OCI-LY1 (cell line): ENCODE results near the gene SBSN.

ENCODE experiments used
- H2AFZ ChIP-seq: fragments of 200-600 bp; sonication (generic), shearing (Covaris generic); 2 replicates; pipeline ENCODE4 v1.6.0; 2014; ENCODE audit warnings: antibody characterized with exemption, mild to moderate bottlenecking, low read length
- H3F3A ChIP-seq: fragments of 200-600 bp; sonication (generic), shearing (Covaris generic); 2 replicates; pipeline ENCODE4 v1.6.0; 2014; ENCODE audit warnings: mild to moderate bottlenecking, antibody characterized with exemption, low read length, moderate library complexity; ENCODE audit not compliant: insufficient read depth
- H3K27ac ChIP-seq: fragments of 200-600 bp; sonication (generic); 2 replicates; pipeline ENCODE4 v1.5.1; 2014; ENCODE audit warnings: low read length, mixed run types, mild to moderate bottlenecking, low read depth; ENCODE audit not compliant: poor library complexity, severe bottlenecking
- H3K27me3 ChIP-seq: fragments of 200-600 bp; sonication (generic); 2 replicates; pipeline ENCODE4 v1.6.0; 2014; ENCODE audit warnings: antibody characterized with exemption, mild to moderate bottlenecking, low read length, moderate library complexity; ENCODE audit not compliant: insufficient read depth
- H3K36me3 ChIP-seq: fragments of 200-600 bp; sonication (generic); 2 replicates; pipeline ENCODE4 v1.6.1; 2014; ENCODE audit warnings: mild to moderate bottlenecking, antibody characterized with exemption, low read length, moderate library complexity, mixed read lengths; ENCODE audit not compliant: insufficient read depth
- H3K4me1 ChIP-seq: fragments of 200-600 bp; sonication (generic); 2 replicates; pipeline ENCODE4 v1.5.1; 2014; ENCODE audit warnings: mild to moderate bottlenecking, low read length, moderate library complexity; ENCODE audit not compliant: insufficient read depth, severe bottlenecking
- H3K4me2 ChIP-seq: fragments of 200-600 bp; sonication (generic), shearing (Covaris generic); 2 replicates; pipeline ENCODE4 v1.6.1; 2014; ENCODE audit warnings: low read length
- H3K4me3 ChIP-seq: fragments of 200-600 bp; sonication (generic); 2 replicates; pipeline ENCODE4 v1.5.1; 2014; ENCODE audit warnings: low read length, low read depth, mild to moderate bottlenecking, mixed read lengths; ENCODE audit not compliant: poor library complexity, severe bottlenecking
- H3K79me2 ChIP-seq: fragments of 200-600 bp; shearing (Covaris generic); 2 replicates; pipeline ENCODE4 v1.6.1; 2016; ENCODE audit warnings: mixed run types, low read length, mixed read lengths; ENCODE audit not compliant: insufficient read depth
- H3K9ac ChIP-seq: fragments of 200-600 bp; sonication (generic), shearing (Covaris generic); 2 replicates; pipeline ENCODE4 v1.6.1; 2014; ENCODE audit warnings: mild to moderate bottlenecking, low read length, mixed read lengths
- H3K9me2 ChIP-seq: fragments of 200-600 bp; sonication (generic), shearing (Covaris generic); 2 replicates; pipeline ENCODE4 v1.6.1; 2014; ENCODE audit warnings: low read depth, mild to moderate bottlenecking, low read length, mixed read lengths
- H3K9me3 ChIP-seq: fragments of 200-600 bp; shearing (Covaris generic); 2 replicates; pipeline ENCODE4 v1.6.1; 2014; ENCODE audit warnings: low read length, mixed read lengths
- H4K20me1 ChIP-seq: fragments of 200-600 bp; sonication (generic), shearing (Covaris generic); 2 replicates; pipeline ENCODE4 v1.6.0; 2016; ENCODE audit warnings: mild to moderate bottlenecking, low read length; ENCODE audit not compliant: insufficient read depth
- EZH2 ChIP-seq: fragments of 200-600 bp; sonication (generic), shearing (Covaris generic); IDR thresholded peaks from 2 replicates; pipeline ENCODE4 v1.8.0; 2017; ENCODE audit warnings: borderline replicate concordance, mixed run types, mild to moderate bottlenecking, antibody characterized with exemption, low read length, moderate library complexity, mixed read lengths
- TF ChIP-seq, protein P1 (sequence below): fragments of 200-600 bp; sonication (generic), shearing (Covaris generic); IDR thresholded peaks from 2 replicates; pipeline ENCODE4 v1.5.1; 2017; ENCODE audit warnings: mild to moderate bottlenecking, antibody characterized with exemption, low read length, moderate library complexity, mixed read lengths

Gene SBSN

DNA sequence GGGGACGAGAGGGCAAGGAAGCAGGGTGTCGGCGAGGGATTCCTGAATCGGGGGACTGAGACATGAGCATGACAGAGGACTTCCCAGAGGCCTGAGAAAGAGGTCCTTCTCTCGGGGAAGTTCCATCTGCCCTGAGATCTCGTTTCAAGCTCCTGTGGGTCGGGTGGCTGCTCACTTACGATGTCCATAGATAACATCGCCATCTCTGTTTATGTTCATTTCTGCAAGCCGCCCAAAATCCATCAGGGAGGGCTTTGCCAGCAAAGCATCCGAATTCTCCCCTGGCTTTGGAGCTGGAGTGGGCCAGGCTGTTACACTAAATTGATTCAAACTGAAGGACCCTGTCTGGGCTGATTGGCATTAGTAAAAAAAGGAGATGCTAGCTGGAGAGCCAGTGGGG is 20.6 kb downstream of the SBSN start:
- H3K4me1 ChIP-seq: no peaks in the 10 kb centered on the region
- H3K4me2 ChIP-seq: no peak overlapping the region
- no peaks in the 10 kb centered on the region for H3K9me2 ChIP-seq
- H3K36me3 ChIP-seq: no peaks in the 10 kb centered on the region
- peaks cover 7% of the 10 kb centered on the region; the same call in 1 of the 2 replicates for H3K27me3 ChIP-seq
- H3F3A ChIP-seq: no peaks in the 10 kb centered on the region
- no peak overlapping the region for H3K27ac ChIP-seq
- no peaks in the 10 kb centered on the region for H3K9me3 ChIP-seq
- no peak overlapping the region for H2AFZ ChIP-seq
- H4K20me1 ChIP-seq: no peaks in the 10 kb centered on the region
- no peaks in the 10 kb centered on the region for H3K79me2 ChIP-seq
- no peak for TF ChIP-seq EZH2
- TF ChIP-seq, protein P1, sequence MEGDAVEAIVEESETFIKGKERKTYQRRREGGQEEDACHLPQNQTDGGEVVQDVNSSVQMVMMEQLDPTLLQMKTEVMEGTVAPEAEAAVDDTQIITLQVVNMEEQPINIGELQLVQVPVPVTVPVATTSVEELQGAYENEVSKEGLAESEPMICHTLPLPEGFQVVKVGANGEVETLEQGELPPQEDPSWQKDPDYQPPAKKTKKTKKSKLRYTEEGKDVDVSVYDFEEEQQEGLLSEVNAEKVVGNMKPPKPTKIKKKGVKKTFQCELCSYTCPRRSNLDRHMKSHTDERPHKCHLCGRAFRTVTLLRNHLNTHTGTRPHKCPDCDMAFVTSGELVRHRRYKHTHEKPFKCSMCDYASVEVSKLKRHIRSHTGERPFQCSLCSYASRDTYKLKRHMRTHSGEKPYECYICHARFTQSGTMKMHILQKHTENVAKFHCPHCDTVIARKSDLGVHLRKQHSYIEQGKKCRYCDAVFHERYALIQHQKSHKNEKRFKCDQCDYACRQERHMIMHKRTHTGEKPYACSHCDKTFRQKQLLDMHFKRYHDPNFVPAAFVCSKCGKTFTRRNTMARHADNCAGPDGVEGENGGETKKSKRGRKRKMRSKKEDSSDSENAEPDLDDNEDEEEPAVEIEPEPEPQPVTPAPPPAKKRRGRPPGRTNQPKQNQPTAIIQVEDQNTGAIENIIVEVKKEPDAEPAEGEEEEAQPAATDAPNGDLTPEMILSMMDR: no peak
- no peak overlapping the region for H3K4me3 ChIP-seq
- no peak overlapping the region for H3K9ac ChIP-seq

DNA sequence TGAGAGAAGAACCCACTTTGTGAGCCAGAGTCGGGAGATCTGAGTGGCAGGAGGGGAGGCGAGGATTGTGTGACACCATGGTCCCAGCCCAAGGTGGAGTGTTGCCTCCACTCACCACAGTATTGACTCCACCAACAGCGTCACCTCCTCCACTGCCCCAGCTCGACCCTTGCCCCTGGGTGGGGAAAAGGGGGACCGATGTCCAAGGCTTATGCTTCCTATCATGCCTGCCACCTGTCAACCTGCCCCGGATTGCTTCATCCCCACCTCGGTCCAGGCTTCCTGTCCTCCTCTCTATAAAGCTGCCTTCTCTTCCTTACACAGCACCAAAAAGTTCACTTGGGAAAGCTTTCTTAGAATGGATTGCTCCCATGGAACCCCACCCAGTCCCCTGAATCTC is 22.1 kb downstream of the SBSN start:
- no peaks in the 10 kb centered on the region for H3K9me3 ChIP-seq
- H3K4me1 ChIP-seq: no peaks in the 10 kb centered on the region
- no peak overlapping the region for H3K9ac ChIP-seq
- H3K4me3 ChIP-seq: no peak overlapping the region
- no peaks in the 10 kb centered on the region for H3K79me2 ChIP-seq
- H3F3A ChIP-seq: no peaks in the 10 kb centered on the region
- H3K9me2 ChIP-seq: no peaks in the 10 kb centered on the region
- no peaks in the 10 kb centered on the region for H4K20me1 ChIP-seq
- no peaks in the 10 kb centered on the region for H3K36me3 ChIP-seq
- TF ChIP-seq EZH2: no peak
- TF ChIP-seq, protein P1: no peak
- H3K27me3 ChIP-seq: peaks cover 7% of the 10 kb centered on the region; the same call in 1 of the 2 replicates
- no peak overlapping the region for H3K27ac ChIP-seq
- no peak overlapping the region for H3K4me2 ChIP-seq
- no peak overlapping the region for H2AFZ ChIP-seq

DNA sequence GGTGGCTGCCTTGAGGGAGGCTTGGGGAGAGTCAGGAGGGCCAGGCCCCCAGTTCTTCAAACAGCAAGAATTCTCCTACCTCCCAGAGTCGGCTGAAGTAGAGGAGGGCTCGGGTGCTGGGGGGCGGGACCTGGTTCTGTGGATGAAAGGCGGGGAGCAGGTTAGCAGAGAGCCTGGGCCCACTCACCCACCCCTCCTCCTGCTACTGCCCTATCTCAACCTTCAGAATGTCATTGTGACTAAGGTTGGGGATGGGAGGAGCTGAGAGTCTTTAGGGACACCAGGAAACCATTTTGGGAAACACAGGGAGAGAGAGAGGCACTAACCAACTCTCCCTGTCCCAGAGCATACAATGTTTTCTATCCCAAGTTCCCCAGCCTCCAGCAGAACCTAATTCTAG is 25.4 kb downstream of the SBSN start:
- H3F3A ChIP-seq: no peaks in the 10 kb centered on the region
- H2AFZ ChIP-seq: no peak overlapping the region
- TF ChIP-seq, protein P1: no peak
- no peak for TF ChIP-seq EZH2
- no peaks in the 10 kb centered on the region for H3K9me3 ChIP-seq
- H4K20me1 ChIP-seq: no peaks in the 10 kb centered on the region
- no peaks in the 10 kb centered on the region for H3K36me3 ChIP-seq
- H3K27ac ChIP-seq: no peak overlapping the region
- no peaks in the 10 kb centered on the region for H3K79me2 ChIP-seq
- no peak overlapping the region for H3K4me3 ChIP-seq
- no peaks in the 10 kb centered on the region for H3K4me1 ChIP-seq
- no peak overlapping the region for H3K4me2 ChIP-seq
- no peak overlapping the region for H3K9ac ChIP-seq
- H3K9me2 ChIP-seq: no peaks in the 10 kb centered on the region
- H3K27me3 ChIP-seq: peaks cover 7% of the 10 kb centered on the region; the same call in 1 of the 2 replicates
